Measurements from ENCODE around the gene MET.
A peak's percentile ranks its signal among the peaks of the same experiment; 100 is the strongest.

Gene MET

DNA sequence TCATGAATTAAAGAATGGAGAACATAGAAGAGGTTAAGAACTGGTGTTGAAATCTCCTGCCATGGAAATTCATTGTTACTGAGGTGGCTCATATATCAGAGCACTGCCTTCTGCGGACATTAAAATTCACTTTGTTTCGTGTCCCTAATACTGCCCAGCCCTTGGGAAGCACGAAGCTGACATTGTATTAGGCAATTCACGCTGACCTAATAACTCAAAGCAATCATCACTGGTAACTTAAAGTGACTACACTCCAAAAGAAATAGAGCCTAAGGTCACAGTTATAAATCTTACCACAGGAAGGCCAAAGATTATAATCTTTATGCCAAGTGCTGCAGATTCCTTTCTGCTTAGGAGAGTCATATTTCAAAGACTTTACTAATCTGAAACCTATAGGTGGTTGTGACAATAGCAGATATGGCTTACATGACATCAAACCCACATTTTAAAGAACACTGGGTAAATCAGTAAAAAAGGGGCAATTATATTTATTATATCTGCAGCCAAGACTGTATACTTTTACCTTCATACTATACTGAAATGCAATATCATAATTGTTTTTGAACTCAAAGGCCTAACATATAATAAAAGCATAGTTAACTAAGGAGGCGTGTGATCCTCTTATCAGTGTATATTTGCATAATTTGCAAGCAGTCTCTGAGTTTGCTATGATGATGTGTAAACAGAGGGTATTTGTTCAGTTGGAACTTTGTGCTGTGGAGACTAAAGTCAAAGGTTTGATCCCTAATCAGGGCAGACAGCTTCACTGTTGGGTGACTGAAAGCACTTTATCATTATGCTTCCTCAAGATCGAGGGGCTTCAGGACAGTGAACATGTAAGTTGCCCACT, 138.5 kb downstream of the MET start (continued):
- TF ChIP-seq, protein P1, sequence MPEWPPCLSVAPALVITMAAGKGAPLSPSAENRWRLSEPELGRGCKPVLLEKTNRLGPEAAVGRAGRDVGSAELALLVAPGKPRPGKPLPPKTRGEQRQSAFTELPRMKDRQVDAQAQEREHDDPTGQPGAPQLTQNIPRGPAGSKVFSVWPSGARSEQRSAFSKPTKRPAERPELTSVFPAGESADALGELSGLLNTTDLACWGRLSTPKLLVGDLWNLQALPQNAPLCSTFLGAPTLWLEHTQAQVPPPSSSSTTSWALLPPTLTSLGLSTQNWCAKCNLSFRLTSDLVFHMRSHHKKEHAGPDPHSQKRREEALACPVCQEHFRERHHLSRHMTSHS (tag by site-specific recombination; IDR thresholded peaks at IDR 0.05) = peak; percentile 86
- TF ChIP-seq YY1 (tag by site-specific recombination; IDR thresholded peaks at IDR 0.05) (no peak), ZNF292 (tag by site-specific recombination; IDR thresholded peaks at IDR 0.05; ENCODE audit: borderline replicate concordance, low read depth) (no peak), ZIC2 (tag by site-specific recombination; IDR thresholded peaks at IDR 0.05) (peak; percentile 65), ZNF837 (tag by site-specific recombination; IDR thresholded peaks at IDR 0.05) (no peak), HOXC10 (CRISPR knock-in tag; IDR thresholded peaks at IDR 0.05) (no peak), ZNF549 (tag by site-specific recombination; IDR thresholded peaks at IDR 0.05) (no peak), ZFP3 (tag by site-specific recombination; IDR thresholded peaks at IDR 0.05; ENCODE audit: low read depth) (no peak), ZNF23 (tag by site-specific recombination; IDR thresholded peaks at IDR 0.05; ENCODE audit: borderline replicate concordance) (no peak), ZNF423 (tag by site-specific recombination; IDR thresholded peaks at IDR 0.05) (no peak), ZNF266 (tag by site-specific recombination; IDR thresholded peaks at IDR 0.05; ENCODE audit: low read depth) (no peak), WT1 (tag by site-specific recombination; IDR thresholded peaks at IDR 0.05) (peak; percentile 85), GFI1B (tag by site-specific recombination; IDR thresholded peaks at IDR 0.05) (peak; percentile 95), ZNF629 (tag by site-specific recombination; IDR thresholded peaks at IDR 0.05) (peak; percentile 98), ZNF324 (tag by site-specific recombination; IDR thresholded peaks at IDR 0.05) (peak; percentile 78; the same call in 1 of the 2 replicates), ZNF24 (tag by site-specific recombination; IDR thresholded peaks at IDR 0.05) (peak; percentile 98), ZNF623 (tag by site-specific recombination; IDR thresholded peaks at IDR 0.05) (no peak), HOXD13 (CRISPR knock-in tag; IDR thresholded peaks at IDR 0.05; ENCODE audit: borderline replicate concordance) (no peak), ZFHX2 (tag by site-specific recombination; conservative IDR thresholded peaks at IDR 0.05) (no peak), ZNF394 (tag by site-specific recombination; IDR thresholded peaks at IDR 0.05; ENCODE audit: borderline replicate concordance) (peak; percentile 82)
- TF ChIP-seq, protein P2, sequence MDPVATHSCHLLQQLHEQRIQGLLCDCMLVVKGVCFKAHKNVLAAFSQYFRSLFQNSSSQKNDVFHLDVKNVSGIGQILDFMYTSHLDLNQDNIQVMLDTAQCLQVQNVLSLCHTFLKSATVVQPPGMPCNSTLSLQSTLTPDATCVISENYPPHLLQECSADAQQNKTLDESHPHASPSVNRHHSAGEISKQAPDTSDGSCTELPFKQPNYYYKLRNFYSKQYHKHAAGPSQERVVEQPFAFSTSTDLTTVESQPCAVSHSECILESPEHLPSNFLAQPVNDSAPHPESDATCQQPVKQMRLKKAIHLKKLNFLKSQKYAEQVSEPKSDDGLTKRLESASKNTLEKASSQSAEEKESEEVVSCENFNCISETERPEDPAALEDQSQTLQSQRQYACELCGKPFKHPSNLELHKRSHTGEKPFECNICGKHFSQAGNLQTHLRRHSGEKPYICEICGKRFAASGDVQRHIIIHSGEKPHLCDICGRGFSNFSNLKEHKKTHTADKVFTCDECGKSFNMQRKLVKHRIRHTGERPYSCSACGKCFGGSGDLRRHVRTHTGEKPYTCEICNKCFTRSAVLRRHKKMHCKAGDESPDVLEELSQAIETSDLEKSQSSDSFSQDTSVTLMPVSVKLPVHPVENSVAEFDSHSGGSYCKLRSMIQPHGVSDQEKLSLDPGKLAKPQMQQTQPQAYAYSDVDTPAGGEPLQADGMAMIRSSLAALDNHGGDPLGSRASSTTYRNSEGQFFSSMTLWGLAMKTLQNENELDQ (tag by site-specific recombination; IDR thresholded peaks at IDR 0.05; ENCODE audit: low read depth) = no peak
- TF ChIP-seq, protein P3, sequence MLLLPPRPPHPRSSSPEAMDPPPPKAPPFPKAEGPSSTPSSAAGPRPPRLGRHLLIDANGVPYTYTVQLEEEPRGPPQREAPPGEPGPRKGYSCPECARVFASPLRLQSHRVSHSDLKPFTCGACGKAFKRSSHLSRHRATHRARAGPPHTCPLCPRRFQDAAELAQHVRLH (tag by site-specific recombination; IDR thresholded peaks at IDR 0.05) = peak; percentile 89
- TF ChIP-seq, protein P4, sequence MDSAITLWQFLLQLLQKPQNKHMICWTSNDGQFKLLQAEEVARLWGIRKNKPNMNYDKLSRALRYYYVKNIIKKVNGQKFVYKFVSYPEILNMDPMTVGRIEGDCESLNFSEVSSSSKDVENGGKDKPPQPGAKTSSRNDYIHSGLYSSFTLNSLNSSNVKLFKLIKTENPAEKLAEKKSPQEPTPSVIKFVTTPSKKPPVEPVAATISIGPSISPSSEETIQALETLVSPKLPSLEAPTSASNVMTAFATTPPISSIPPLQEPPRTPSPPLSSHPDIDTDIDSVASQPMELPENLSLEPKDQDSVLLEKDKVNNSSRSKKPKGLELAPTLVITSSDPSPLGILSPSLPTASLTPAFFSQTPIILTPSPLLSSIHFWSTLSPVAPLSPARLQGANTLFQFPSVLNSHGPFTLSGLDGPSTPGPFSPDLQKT (IDR thresholded peaks at IDR 0.05; ENCODE audit: borderline replicate concordance, low read depth, low read length) = no peak
- TF ChIP-seq, protein P5, sequence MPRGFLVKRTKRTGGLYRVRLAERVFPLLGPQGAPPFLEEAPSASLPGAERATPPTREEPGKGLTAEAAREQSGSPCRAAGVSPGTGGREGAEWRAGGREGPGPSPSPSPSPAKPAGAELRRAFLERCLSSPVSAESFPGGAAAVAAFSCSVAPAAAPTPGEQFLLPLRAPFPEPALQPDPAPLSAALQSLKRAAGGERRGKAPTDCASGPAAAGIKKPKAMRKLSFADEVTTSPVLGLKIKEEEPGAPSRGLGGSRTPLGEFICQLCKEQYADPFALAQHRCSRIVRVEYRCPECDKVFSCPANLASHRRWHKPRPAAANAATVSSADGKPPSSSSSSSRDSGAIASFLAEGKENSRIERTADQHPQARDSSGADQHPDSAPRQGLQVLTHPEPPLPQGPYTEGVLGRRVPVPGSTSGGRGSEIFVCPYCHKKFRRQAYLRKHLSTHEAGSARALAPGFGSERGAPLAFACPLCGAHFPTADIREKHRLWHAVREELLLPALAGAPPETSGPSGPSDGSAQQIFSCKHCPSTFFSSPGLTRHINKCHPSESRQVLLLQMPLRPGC (tag by site-specific recombination; IDR thresholded peaks at IDR 0.05) = peak; percentile 96
- TF ChIP-seq, protein P6, sequence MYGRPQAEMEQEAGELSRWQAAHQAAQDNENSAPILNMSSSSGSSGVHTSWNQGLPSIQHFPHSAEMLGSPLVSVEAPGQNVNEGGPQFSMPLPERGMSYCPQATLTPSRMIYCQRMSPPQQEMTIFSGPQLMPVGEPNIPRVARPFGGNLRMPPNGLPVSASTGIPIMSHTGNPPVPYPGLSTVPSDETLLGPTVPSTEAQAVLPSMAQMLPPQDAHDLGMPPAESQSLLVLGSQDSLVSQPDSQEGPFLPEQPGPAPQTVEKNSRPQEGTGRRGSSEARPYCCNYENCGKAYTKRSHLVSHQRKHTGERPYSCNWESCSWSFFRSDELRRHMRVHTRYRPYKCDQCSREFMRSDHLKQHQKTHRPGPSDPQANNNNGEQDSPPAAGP (tag by site-specific recombination; IDR thresholded peaks at IDR 0.05) = no peak
- TF ChIP-seq, protein P7, sequence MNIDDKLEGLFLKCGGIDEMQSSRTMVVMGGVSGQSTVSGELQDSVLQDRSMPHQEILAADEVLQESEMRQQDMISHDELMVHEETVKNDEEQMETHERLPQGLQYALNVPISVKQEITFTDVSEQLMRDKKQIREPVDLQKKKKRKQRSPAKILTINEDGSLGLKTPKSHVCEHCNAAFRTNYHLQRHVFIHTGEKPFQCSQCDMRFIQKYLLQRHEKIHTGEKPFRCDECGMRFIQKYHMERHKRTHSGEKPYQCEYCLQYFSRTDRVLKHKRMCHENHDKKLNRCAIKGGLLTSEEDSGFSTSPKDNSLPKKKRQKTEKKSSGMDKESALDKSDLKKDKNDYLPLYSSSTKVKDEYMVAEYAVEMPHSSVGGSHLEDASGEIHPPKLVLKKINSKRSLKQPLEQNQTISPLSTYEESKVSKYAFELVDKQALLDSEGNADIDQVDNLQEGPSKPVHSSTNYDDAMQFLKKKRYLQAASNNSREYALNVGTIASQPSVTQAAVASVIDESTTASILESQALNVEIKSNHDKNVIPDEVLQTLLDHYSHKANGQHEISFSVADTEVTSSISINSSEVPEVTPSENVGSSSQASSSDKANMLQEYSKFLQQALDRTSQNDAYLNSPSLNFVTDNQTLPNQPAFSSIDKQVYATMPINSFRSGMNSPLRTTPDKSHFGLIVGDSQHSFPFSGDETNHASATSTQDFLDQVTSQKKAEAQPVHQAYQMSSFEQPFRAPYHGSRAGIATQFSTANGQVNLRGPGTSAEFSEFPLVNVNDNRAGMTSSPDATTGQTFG (tag by site-specific recombination; IDR thresholded peaks at IDR 0.05; ENCODE audit: borderline replicate concordance) = no peak
- TF ChIP-seq, protein P8, sequence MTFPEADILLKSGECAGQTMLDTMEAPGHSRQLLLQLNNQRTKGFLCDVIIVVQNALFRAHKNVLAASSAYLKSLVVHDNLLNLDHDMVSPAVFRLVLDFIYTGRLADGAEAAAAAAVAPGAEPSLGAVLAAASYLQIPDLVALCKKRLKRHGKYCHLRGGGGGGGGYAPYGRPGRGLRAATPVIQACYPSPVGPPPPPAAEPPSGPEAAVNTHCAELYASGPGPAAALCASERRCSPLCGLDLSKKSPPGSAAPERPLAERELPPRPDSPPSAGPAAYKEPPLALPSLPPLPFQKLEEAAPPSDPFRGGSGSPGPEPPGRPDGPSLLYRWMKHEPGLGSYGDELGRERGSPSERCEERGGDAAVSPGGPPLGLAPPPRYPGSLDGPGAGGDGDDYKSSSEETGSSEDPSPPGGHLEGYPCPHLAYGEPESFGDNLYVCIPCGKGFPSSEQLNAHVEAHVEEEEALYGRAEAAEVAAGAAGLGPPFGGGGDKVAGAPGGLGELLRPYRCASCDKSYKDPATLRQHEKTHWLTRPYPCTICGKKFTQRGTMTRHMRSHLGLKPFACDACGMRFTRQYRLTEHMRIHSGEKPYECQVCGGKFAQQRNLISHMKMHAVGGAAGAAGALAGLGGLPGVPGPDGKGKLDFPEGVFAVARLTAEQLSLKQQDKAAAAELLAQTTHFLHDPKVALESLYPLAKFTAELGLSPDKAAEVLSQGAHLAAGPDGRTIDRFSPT (tag by site-specific recombination; IDR thresholded peaks at IDR 0.05) = no peak

Data from HEK293 (cell line).